Endothelial cell of umbilical vein (primary cell): ENCODE measurements around the gene MRPL42. TPM values are rescaled to one million over a fixed set of nuclear protein-coding genes. Genes with fewer than 3 reads are reported as not detected.

ENCODE experiments used
- BruUV-seq: library from RNA; stranded (reverse); fragments of 400-500 nt; replicated peaks from 2 replicates; lab custom pipeline; 2021; lab: Mats Ljungman, UMichigan
- CTCF ChIA-PET: fragments of 300-600, 350-600 bp; sonication (Branson Sonifier 250); formaldehyde crosslinking; loops from one replicate; lab custom pipeline; 2021; ENCODE audit warnings: antibody characterized with exemption, inconsistent platforms; lab: Charles Lee
- POLR2A ChIA-PET: fragments of 300-600, 350-600 bp; sonication (Branson Sonifier 250); formaldehyde crosslinking; loops from one replicate; lab custom pipeline; 2021; ENCODE audit warnings: antibody characterized with exemption, inconsistent platforms; lab: Charles Lee
- DNase-seq: peaks from one replicate; pipeline ENCODE4 v3.0.0-alpha.2; 2011; ENCODE audit warnings: low read depth, low spot score
- FAIRE-seq: peaks from 2 replicates; lab custom pipeline; 2011; peaks lifted over from hg19 to GRCh38; lab: Jason Lieb, UNC
- H2AFZ ChIP-seq: 2 replicates; pipeline ENCODE4 v1.6.0; 2012; ENCODE audit warnings: low read depth, low read length, control low read depth, inconsistent platforms
- H3K27ac ChIP-seq: 2 replicates; pipeline ENCODE4 v1.5.1; 2011; ENCODE audit warnings: low read depth, mild to moderate bottlenecking, control low read depth, low read length, moderate library complexity; ENCODE audit not compliant: insufficient read depth
- H3K27me3 ChIP-seq, 2 experiments: 2 replicates each; pipeline versions ENCODE4 v1.6.0 to v1.6.1; 2011; ENCODE audit warnings: low read length in 2 of 2, mixed read lengths in 1 of 2; ENCODE audit not compliant: control insufficient read depth in 2 of 2, insufficient read depth in 2 of 2
- H3K36me3 ChIP-seq, 2 experiments: 2 replicates in 1 of 2; 3 replicates in 1 of 2; pipeline ENCODE4 v1.5.1; 2011; ENCODE audit warnings: low read length in 2 of 2, mild to moderate bottlenecking in 1 of 2, moderate library complexity in 1 of 2; ENCODE audit not compliant: control insufficient read depth in 2 of 2, insufficient read depth in 2 of 2; ENCODE audit errors: extremely low read depth in 1 of 2
- H3K4me1 ChIP-seq: 3 replicates; pipeline ENCODE4 v1.5.1; 2011; ENCODE audit warnings: mild to moderate bottlenecking, low read length; ENCODE audit not compliant: control insufficient read depth, insufficient read depth; ENCODE audit errors: extremely low read depth
- H3K4me2 ChIP-seq: 2 replicates; pipeline ENCODE4 v1.6.1; 2011; ENCODE audit warnings: low read length, control low read depth, mixed read lengths; ENCODE audit not compliant: insufficient read depth
- H3K4me3 ChIP-seq, 3 experiments: fragments of 200-600 bp in 1 of 3; sonication (generic), shearing (Covaris generic) in 1 of 3; replicated peaks in 1 of 3; 2 replicates each; pipeline ENCODE4 v1.5.1; 2011 to 2016; ENCODE audit warnings: control low read depth in 3 of 3, low read length in 3 of 3, mild to moderate bottlenecking in 2 of 3, inconsistent platforms in 1 of 3, low read depth in 1 of 3, moderate library complexity in 1 of 3; ENCODE audit not compliant: insufficient read depth in 1 of 3
- H3K79me2 ChIP-seq: 2 replicates; pipeline ENCODE4 v1.6.0; 2012; ENCODE audit warnings: low read length, inconsistent platforms; ENCODE audit not compliant: control insufficient read depth, insufficient read depth
- H3K9ac ChIP-seq: replicated peaks from 2 replicates; pipeline ENCODE3; 2011; ENCODE audit warnings: low read length, control low read depth; ENCODE audit not compliant: insufficient read depth; ENCODE audit errors: extremely low read depth
- H3K9me1 ChIP-seq: replicated peaks from 3 replicates; pipeline ENCODE4 v1.6.0; 2011; ENCODE audit warnings: mild to moderate bottlenecking, low read length; ENCODE audit not compliant: control insufficient read depth, insufficient read depth; ENCODE audit errors: extremely low read depth
- H3K9me3 ChIP-seq: replicated peaks from 2 replicates; pipeline ENCODE4 v1.5.1; 2012; ENCODE audit warnings: low read length, inconsistent platforms; ENCODE audit not compliant: control insufficient read depth, insufficient read depth
- H4K20me1 ChIP-seq: replicated peaks from 2 replicates; pipeline ENCODE3; 2011; ENCODE audit warnings: mild to moderate bottlenecking, low read length; ENCODE audit not compliant: control insufficient read depth, insufficient read depth; ENCODE audit errors: extremely low read depth
- EZH2 ChIP-seq: IDR thresholded peaks from 2 replicates; pipeline ENCODE4 v1.6.1; 2012; ENCODE audit warnings: borderline replicate concordance, low read depth, mild to moderate bottlenecking, moderate library complexity, low read length, inconsistent platforms; ENCODE audit not compliant: severe bottlenecking
- GATA2 ChIP-seq: IDR thresholded peaks from 2 replicates; pipeline ENCODE4 v1.7.0; 2011; ENCODE audit warnings: low read depth, mild to moderate bottlenecking, moderate library complexity, mixed read lengths, low read length; ENCODE audit not compliant: insufficient read length, insufficient read depth
- JUN ChIP-seq: IDR thresholded peaks from 2 replicates; pipeline ENCODE4 v1.6.1; 2011; ENCODE audit warnings: borderline replicate concordance, low read depth; ENCODE audit not compliant: insufficient read length, insufficient read depth
- POLR2AphosphoS5 ChIP-seq: IDR thresholded peaks from 2 replicates; pipeline ENCODE4 v1.6.1; 2012; ENCODE audit warnings: low read depth, mild to moderate bottlenecking, control low read depth, low read length, moderate library complexity; ENCODE audit not compliant: insufficient read depth
- dilution Hi-C: fragments of 300-500 bp; cut with MboI; formaldehyde crosslinking; loops from one replicate; pipeline ENCODE4 v1.15.0; 2019; ENCODE audit warnings: low sequenced_read_pairs; ENCODE audit not compliant: extremely low pct_ligation_motif_present
- intact Hi-C: fragments of 100-400 bp; cut with micrococcal nuclease; formaldehyde crosslinking; loops from one replicate; pipeline ENCODE4 v1.10.0; 2022
- polyA plus RNA-seq, 4 experiments: library from polyadenylated mRNA; depleted of rRNA in 3 of 4; stranded (reverse) in 3 of 4; unstranded in 1 of 4; fragments of >200 nt; gene quantifications; 2 replicates each; pipeline versions ENCODE4 v1.2.1 to v1.2.3, GENCODE V29; 2011 to 2012; ENCODE audit warnings: missing spikeins in 1 of 4
- total RNA-seq: library from RNA; stranded (reverse); gene quantifications from 2 replicates; pipeline ENCODE4 v1.2.3, GENCODE V29; 2021
- TF ChIP-seq, protein P1 (sequence below): IDR thresholded peaks from 2 replicates; pipeline ENCODE4 v1.6.1; 2011; ENCODE audit not compliant: insufficient read depth, insufficient read length
- TF ChIP-seq, protein P2 (sequence below), 2 donors: IDR thresholded peaks; 1 replicate in 1 of 2; 2 replicates in 1 of 2; pipeline ENCODE4 v1.5.1; 2011; ENCODE audit warnings: low read length in 2 of 2, mild to moderate bottlenecking in 2 of 2, moderate library complexity in 2 of 2, control low read depth in 1 of 2, inconsistent platforms in 1 of 2, low read depth in 1 of 2; ENCODE audit not compliant: insufficient read depth in 1 of 2; ENCODE audit errors: extremely low read depth in 1 of 2

The MRPL42 gene
- total and polyA plus RNA-seq, 2 donors (not counting 3 experiments of a cell fraction or from before 2014, with no cell fraction given): 38.5 to 61.2 TPM

DNA sequence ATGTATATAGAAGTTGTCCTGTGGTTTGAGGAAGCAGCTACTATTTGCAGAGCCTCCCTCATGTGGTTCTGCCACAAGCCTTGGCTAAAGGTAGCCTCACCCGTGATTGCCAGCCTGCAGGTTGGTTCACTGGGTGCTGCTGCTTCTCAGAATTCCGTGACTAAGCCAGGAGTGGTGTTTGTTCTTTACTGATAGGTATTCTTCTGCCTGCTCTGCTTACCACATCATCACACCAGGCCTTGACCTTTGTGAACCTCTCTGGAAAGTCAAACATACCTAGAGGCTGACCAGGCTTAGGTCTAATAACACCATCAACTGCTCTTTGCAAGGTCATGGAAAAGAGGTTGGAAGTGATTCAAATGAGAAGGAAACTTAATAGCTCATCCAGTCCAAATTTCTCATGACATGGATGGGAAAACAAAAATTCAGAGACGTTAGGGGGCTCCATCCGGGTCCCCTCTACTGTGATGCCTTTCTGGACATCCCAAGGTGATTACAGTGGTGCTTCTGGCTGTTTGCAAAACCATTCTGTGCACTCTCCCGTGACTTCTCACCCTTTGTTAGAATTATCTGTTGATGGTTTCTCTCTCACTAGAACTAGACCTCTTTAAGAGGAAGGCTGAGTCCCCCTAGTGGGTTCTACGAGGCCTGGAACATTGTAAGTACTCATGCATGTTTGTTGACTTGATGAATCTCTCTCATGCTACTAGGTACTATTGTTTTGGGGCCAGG is 96.7 kb downstream of the MRPL42 start:
- BruUV-seq: no TSS peak
- Histone ChIP-seq H3K9ac (no peak overlapping the region), H3K4me1 (no peaks in the 10 kb centered on the region), H3K27me3 (peaks cover 8 to 10% of the 10 kb centered on the region in 2 experiments), H3K4me2 (no peak overlapping the region), H3K9me1 (no peaks in the 10 kb centered on the region), H3K27ac (no peak overlapping the region), H3K36me3 (no peaks in the 10 kb centered on the region), H3K4me3 (no peak overlapping the region), H3K79me2 (no peaks in the 10 kb centered on the region), H3K9me3 (no peaks in the 10 kb centered on the region), H2AFZ (no peak overlapping the region), H4K20me1 (no peaks in the 10 kb centered on the region)
- CTCF ChIA-PET: interaction anchor here (0.6 to 2.2 kb wide), 4 partner anchors 61 to 741 kb away, joined by 4 to 42 read pairs (median 11); no protein-coding TSS in a partner anchor
- DNase-seq: no peak
- dilution Hi-C loops: no loop called here
- intact Hi-C loops: no loop called here
- no peak for FAIRE-seq
- TF ChIP-seq, protein P1, sequence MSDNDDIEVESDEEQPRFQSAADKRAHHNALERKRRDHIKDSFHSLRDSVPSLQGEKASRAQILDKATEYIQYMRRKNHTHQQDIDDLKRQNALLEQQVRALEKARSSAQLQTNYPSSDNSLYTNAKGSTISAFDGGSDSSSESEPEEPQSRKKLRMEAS: no peak
- no peak for TF ChIP-seq GATA2
- TF ChIP-seq JUN: no peak
- TF ChIP-seq POLR2AphosphoS5: no peak
- TF ChIP-seq, protein P2, sequence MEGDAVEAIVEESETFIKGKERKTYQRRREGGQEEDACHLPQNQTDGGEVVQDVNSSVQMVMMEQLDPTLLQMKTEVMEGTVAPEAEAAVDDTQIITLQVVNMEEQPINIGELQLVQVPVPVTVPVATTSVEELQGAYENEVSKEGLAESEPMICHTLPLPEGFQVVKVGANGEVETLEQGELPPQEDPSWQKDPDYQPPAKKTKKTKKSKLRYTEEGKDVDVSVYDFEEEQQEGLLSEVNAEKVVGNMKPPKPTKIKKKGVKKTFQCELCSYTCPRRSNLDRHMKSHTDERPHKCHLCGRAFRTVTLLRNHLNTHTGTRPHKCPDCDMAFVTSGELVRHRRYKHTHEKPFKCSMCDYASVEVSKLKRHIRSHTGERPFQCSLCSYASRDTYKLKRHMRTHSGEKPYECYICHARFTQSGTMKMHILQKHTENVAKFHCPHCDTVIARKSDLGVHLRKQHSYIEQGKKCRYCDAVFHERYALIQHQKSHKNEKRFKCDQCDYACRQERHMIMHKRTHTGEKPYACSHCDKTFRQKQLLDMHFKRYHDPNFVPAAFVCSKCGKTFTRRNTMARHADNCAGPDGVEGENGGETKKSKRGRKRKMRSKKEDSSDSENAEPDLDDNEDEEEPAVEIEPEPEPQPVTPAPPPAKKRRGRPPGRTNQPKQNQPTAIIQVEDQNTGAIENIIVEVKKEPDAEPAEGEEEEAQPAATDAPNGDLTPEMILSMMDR (IDR thresholded peaks at IDR 0.05; ENCODE audit: extremely low read depth in 1 of 2, insufficient read depth in 1 of 2, low read depth in 1 of 2, low read length in 2 of 2): peak in 1 of 2 donors; percentile 11
- no peak for TF ChIP-seq EZH2
- POLR2A ChIA-PET: no interaction called here
